Measurements from ENCODE around the gene IL34.

The IL34 gene

GRCh38 chr16:70678121-70678897, 31.9 kb downstream of the IL34 start:
- DNase-seq (ENCODE audit: low spot score): no peak

GRCh38 chr16:70678898-70679670, 32.7 kb downstream of the IL34 start:
- no peak for DNase-seq (ENCODE audit: low spot score)

DNA sequence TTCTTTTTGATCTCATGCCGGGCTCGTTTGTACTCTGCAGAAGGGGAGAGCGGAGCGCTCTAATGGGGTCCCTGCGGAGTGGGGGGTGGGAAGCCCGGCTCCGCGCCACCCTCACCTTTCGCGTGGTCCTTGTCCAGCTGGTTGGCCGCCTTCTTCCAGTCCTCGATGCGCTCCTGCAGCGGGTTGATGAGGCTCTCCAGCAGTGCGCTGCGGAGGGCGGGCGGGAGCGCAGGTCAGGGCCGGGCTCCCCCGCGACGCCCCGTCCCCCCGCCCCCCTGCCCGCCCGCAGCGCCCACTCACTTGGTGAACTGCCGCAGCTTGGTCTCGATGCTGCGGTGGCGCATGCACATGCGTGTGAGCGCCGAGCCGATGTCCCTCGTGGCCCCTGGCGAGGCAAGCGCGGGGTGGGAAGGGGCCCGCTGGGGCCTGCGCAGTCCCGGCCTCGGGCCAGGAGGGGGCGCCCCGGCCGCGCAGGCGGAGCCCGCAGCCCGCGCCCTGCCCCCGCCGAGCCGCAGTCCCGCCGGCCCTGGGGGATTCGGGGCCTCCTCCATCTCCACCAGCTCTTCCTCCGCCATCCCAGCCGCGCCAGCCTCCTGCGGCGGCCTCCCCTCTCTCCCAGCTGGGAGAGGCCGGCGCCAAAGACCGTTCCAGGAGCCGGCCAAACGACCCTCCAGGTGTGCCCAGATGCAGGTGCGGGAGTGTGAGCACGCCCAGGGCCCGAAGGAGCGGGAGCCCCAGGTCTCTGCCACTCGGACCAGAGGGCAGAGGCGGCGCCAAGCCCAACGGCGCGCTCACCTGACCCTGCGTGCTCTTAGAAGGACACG, 33.5 kb downstream of the IL34 start:
- peak; percentile 77 for DNase-seq (ENCODE audit: low spot score)

GRCh38 chr16:70680495-70681381, 34.4 kb downstream of the IL34 start:
- no peak for DNase-seq (ENCODE audit: low spot score)

DNA sequence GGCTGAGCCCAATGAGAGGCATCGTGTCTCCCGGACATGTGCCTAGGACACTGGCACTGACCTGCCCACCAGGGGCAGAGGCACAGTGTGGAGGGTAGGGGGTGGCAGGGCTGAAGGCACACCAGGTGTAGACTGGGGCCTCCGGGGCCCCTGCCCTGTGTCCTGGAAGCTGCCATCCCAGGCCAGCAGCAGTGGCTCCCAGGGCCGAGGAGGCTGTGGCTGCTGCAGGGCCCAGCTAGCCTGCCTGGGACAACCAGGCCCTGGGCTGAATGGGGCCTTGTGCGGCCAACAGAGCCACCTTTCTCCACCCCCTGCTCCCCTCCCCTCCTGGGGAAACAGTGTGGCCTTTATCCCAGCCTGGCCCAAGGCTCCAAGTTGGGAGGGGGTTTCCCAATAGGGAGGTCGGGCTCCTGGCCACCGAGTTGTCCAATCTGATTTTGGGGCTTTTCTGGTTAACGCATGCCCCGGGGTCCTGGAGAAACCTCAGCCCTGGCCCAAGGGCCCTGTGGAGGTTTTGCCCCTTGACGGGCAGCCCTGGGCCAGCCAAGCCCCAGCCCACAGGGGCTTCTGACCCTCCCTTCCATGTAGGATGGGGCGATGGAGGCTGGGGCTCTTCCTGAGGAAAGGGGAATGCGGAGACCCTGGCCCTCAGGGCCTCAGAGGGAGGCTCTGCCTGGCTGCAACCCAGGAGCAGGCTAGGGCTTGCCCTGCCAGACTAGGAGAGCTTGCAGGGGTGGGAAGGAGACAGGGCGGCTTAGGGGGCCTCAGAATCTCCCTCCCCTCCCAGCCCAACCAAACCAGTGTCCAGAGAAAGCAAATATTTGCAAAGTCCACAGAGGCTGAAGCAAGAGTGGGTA, 35.3 kb downstream of the IL34 start:
- DNase-seq (ENCODE audit: low spot score): no peak

GRCh38 chr16:70682239-70683145, 36.1 kb downstream of the IL34 start:
- no peak for DNase-seq (ENCODE audit: low spot score)

- DNase-seq (ENCODE audit: low spot score): no peak
These were observed 37.0 kb downstream of the IL34 start for GRCh38 chr16:70683146-70683944.

GRCh38 chr16:70684146-70685060, 38.0 kb downstream of the IL34 start:
- DNase-seq (ENCODE audit: low spot score): no peak

- DNase-seq (ENCODE audit: low spot score): peak; percentile 52
These were observed 38.9 kb downstream of the IL34 start for GRCh38 chr16:70685061-70685937.

DNA sequence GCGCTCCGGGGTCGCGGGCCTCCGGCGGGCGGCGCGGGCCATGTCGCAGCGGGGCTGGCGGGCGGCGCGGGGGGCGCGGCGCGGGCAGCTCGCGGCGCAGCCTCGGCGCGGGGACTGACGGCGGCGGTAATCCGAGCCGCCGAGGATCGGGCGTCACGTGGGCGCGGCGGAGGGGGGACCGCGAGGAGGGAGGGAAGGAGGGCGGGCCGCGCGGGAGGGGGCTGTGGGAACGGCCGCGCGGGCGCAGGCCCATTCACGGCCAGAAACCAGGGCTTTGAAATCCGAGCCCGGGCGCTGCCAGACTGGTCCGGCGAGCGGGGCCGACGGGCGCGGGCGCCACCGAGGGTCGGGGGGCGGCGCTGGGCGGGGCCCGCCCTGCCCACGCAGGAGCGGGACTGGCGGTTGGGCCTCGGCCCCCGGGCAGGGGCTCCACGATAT, 39.6 kb downstream of the IL34 start, which contains the start of gene MTSS2:
Gene MTSS2 (minus strand): TSS at position 116 of the 438 bp plus-strand sequence. CDS start 262 bp downstream, outside the sequence.
- peak; percentile 96 for DNase-seq (ENCODE audit: low spot score)

DNA sequence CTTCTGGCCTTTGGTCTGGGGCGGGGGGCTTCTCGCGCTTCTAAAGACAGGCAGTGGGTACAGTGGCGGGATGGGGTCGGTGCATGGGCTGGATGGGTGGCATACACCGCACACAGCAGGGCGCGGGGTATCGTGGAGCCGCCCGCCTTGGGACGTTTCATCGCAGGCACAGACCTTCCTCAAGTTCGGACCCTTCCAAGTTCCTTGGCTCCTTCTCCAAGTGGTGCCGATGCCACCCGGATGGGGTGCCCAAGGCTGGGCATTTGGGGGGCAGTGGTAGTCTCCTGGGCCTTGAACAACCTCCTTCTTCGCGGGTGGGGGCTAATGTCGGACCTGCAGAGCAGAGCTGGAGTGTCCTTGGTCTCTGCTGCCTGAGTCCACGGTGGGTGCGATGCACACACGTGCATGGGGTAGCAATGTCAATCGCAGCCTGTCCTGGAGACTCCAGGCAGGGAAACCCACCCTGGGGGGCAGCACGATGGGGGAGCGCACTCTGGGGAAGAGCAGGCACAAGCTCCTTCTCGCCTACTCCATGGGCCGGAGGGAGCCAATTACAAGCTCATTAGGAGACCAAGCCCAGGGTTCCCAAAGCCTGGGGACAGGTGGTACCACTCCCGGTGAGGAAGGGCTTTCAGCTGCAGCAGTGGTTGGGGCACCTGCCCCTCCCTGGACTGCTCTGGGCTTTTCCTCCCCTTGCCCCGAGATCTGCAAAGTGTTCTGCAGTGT, 40.2 kb downstream of the IL34 start:
- DNase-seq (ENCODE audit: low spot score): no peak

DNA sequence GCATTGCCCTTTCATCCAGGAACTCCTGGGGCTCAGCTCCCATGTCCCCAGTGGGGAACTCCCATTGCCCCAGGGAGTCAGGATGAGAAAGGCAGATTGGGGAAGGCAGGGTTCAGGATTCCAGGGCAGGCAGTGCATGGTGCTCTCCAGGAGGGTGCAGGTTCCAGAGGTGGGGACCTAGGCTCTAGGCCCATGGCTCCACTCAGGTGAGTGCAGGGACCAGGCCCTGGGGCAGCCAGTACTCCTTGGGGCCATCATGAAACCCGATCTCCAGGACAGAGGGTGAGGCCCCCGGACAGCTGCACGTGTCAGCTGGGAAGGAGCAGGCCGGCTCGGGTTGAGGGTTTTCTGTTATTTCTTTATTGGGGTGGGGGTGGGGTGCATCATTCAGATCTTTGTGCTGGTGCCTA, 40.7 kb downstream of the IL34 start:
- DNase-seq (ENCODE audit: low spot score): no peak

- DNase-seq (ENCODE audit: low spot score): no peak
These were observed 41.4 kb downstream of the IL34 start for GRCh38 chr16:70687671-70688245.

GRCh38 chr16:70688246-70688742, 41.9 kb downstream of the IL34 start:
- DNase-seq (ENCODE audit: low spot score): no peak

Data from D341Med (cell line).